ENCODE data around the gene HCFC1. TPM values are rescaled to one million over a fixed set of nuclear protein-coding genes. Genes with fewer than 3 reads are reported as not detected.
A peak's percentile ranks its signal among the peaks of the same experiment; 100 is the strongest.

The HCFC1 gene
- total and polyA plus RNA-seq, 3 experiments from 2014 or later, result 12.4 to 156 (median 152) TPM

GRCh38 chrX:153926858-153927671 lies 44.6 kb downstream of the HCFC1 start:
- CTCF ChIA-PET, result interaction anchor here (0.8 to 10.5 kb wide), 11 partner anchors 16 to 442 kb away, joined by 3 to 230 read pairs (median 3); partner anchors contain the start of genes HCFC1 and RENBP
- H3K4me3 ChIP-seq (ENCODE audit: low read length), result peak overlapping the region; percentile 86
- peaks cover 0 to 3% (median 0%) of the 10 kb centered on the region in 5 donors for H3K9me3 Mint-ChIP-seq
- no peaks in the 10 kb centered on the region for H3K27me3 Mint-ChIP-seq
- peak overlapping the region; percentile 91 to 100 (median 99) for H3K27ac Mint-ChIP-seq
- H3K27ac ChIP-seq (ENCODE audit: low read depth, low read length), result peak overlapping the region; percentile 91
- H3K4me1 ChIP-seq (ENCODE audit: insufficient read depth, low read length), result peaks cover 14% of the 10 kb centered on the region
- H3K36me3 Mint-ChIP-seq, result peaks cover 3 to 34% (median 4%) of the 10 kb centered on the region in 3 donors
- no peaks in the 10 kb centered on the region for H3K9me3 ChIP-seq (ENCODE audit: low read length)
- no peaks in the 10 kb centered on the region for H3K36me3 ChIP-seq (ENCODE audit: insufficient read depth, low read length)
- POLR2A ChIA-PET, result interaction anchor here (0.9 to 3.4 kb wide), 12 partner anchors 9 to 563 kb away, joined by 3 to 27 read pairs (median 4); partner anchors contain the start of genes HCFC1, IDH3G, NAA10 and SSR4
- peak; percentile 69 to 90 (median 86) for DNase-seq
- no peaks in the 10 kb centered on the region for H3K27me3 ChIP-seq (ENCODE audit: insufficient read depth, low read length, poor library complexity, severe bottlenecking)
- H3K4me1 Mint-ChIP-seq, result peaks cover 51 to 71% (median 55%) of the 10 kb centered on the region in 3 donors
- peak overlapping the region; percentile 89 to 95 (median 91) for H3K4me3 Mint-ChIP-seq

- peaks cover 19% of the 10 kb centered on the region for H3K4me1 ChIP-seq (ENCODE audit: insufficient read depth, low read length)
- DNase-seq, result no peak
- Mint-ChIP-seq H3K36me3 (peaks cover 2 to 29% (median 3%) of the 10 kb centered on the region in 3 donors), H3K4me1 (peaks cover 54 to 72% (median 56%) of the 10 kb centered on the region in 3 donors), H3K27ac (peak overlapping the region; percentile 91 to 100 (median 99)), H3K9me3 (peaks cover 0 to 3% (median 0%) of the 10 kb centered on the region in 5 donors), H3K27me3 (no peaks in the 10 kb centered on the region), H3K4me3 (peak overlapping the region; percentile 89 to 95 (median 91))
- ChIA-PET POLR2A (interaction anchor here (0.9 to 3.4 kb wide), 10 partner anchors 9 to 563 kb away, joined by 3 to 27 read pairs (median 4); partner anchors contain the start of genes HCFC1, IDH3G, NAA10 and SSR4), CTCF (interaction anchor here (0.8 to 10.5 kb wide), 8 partner anchors 21 to 443 kb away, joined by 3 to 230 read pairs (median 3); partner anchors contain the start of gene RENBP)
- no peaks in the 10 kb centered on the region for H3K27me3 ChIP-seq (ENCODE audit: insufficient read depth, low read length, poor library complexity, severe bottlenecking)
- no peaks in the 10 kb centered on the region for H3K36me3 ChIP-seq (ENCODE audit: insufficient read depth, low read length)
- H3K27ac ChIP-seq (ENCODE audit: low read depth, low read length), result peak overlapping the region; percentile 91
- peak overlapping the region; percentile 86 for H3K4me3 ChIP-seq (ENCODE audit: low read length)
- no peaks in the 10 kb centered on the region for H3K9me3 ChIP-seq (ENCODE audit: low read length)
Observed at GRCh38 chrX:153926552-153926857, 45.1 kb downstream of the HCFC1 start.

DNA sequence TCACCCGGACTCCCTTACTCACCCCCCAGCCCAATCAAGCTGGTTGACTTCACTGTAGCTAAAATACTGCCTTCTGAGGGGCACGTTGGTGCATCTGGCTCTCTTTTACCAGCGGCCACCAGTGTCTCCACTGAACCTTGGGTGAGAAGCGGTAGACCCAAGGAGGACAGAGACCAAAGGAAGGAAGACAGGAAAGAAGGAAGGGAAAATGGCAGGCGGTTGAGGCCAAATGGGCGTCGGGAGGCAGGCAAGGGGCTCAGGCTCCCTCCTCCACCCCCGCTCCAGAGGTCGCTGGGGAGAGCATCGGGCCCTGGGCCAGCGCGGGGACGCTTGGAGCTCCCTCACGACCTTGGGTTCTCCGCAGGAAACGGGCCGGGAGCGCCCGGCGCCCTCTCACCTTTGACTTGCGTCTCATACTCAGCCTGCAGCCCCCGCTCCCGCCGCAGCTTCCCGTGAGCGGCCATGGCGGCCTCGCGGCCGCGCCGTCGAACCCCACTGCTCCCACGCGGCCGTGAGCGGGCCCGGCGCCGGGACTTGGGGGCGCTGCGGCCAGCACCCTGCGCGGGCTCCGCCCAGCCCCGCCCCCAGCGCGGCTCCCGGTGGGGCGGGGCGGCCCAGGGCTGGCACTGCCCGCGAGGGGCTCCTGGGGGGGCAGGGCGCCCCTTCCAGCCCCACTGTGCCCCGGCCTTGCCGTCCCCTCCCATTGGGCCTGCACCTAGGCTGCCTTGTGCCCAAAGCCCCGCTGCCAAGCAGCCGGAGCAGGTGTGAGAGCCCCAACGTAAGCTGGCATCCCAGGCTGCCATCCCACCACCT lies 45.7 kb downstream of the HCFC1 start, which contains the start of gene ARHGAP4:
Gene ARHGAP4, minus strand, starts transcription at position 526 of the 813 bp plus-strand sequence. Its CDS starts 62 bp downstream, at position 464.
- H3K27me3 ChIP-seq (ENCODE audit: insufficient read depth, low read length, poor library complexity, severe bottlenecking), result no peaks in the 10 kb centered on the region
- peaks cover 0 to 24% (median 0%) of the 10 kb centered on the region in 3 donors for H3K36me3 Mint-ChIP-seq
- peaks cover 51 to 68% (median 53%) of the 10 kb centered on the region in 3 donors for H3K4me1 Mint-ChIP-seq
- peaks cover 21% of the 10 kb centered on the region for H3K4me1 ChIP-seq (ENCODE audit: insufficient read depth, low read length)
- peak; percentile 34 to 64 (median 47) for DNase-seq
- peaks cover 0 to 3% (median 0%) of the 10 kb centered on the region in 5 donors for H3K9me3 Mint-ChIP-seq
- ChIA-PET CTCF (interaction anchor here (0.9 to 10.5 kb wide), 10 partner anchors 8 to 443 kb away, joined by 3 to 230 read pairs (median 3); partner anchors contain the start of genes HCFC1, IDH3G, RENBP and SSR4), POLR2A (interaction anchor here (0.9 to 3.4 kb wide), 14 partner anchors 10 to 564 kb away, joined by 3 to 27 read pairs (median 5); partner anchors contain the start of genes HCFC1, IDH3G, NAA10 and SSR4)
- H3K9me3 ChIP-seq (ENCODE audit: low read length), result no peaks in the 10 kb centered on the region
- H3K27me3 Mint-ChIP-seq, result no peaks in the 10 kb centered on the region
- peak within 1 kb of the TSS; percentile 86 for H3K4me3 ChIP-seq (ENCODE audit: low read length)
- H3K27ac ChIP-seq (ENCODE audit: low read depth, low read length), result peak within 1 kb of the TSS; percentile 91
- H3K27ac Mint-ChIP-seq, result peak within 1 kb of the TSS; percentile 91 to 100 (median 99)
- H3K36me3 ChIP-seq (ENCODE audit: insufficient read depth, low read length), result no peaks in the 10 kb centered on the region
- H3K4me3 Mint-ChIP-seq, result peak within 1 kb of the TSS; percentile 89 to 96 (median 92)

DNA sequence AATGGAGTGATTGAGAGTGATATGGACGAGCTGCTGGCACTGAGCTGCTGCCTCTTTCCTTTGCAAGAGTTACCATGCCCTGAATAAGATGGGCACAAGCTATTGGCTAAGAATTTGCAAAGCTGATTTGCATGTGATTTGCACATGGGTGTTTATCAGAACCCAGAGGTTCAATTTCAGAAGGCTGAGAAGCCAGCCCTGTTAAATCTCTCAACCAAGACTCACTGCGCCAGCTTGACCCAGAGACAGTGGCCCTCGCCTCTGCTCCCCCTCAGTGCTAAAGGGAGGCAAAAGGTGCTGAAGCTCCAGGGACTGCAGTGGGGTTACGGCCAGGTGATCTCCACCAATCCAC lies 46.3 kb downstream of the HCFC1 start:
- no peaks in the 10 kb centered on the region for H3K27me3 Mint-ChIP-seq
- peak overlapping the region; percentile 90 to 98 (median 96) for H3K27ac Mint-ChIP-seq
- peak in 1 of 5 donors; percentile 47 for DNase-seq
- Histone ChIP-seq H3K36me3 (ENCODE audit: insufficient read depth, low read length) (no peaks in the 10 kb centered on the region), H3K9me3 (ENCODE audit: low read length) (no peaks in the 10 kb centered on the region), H3K4me3 (ENCODE audit: low read length) (peak overlapping the region; percentile 67), H3K4me1 (ENCODE audit: insufficient read depth, low read length) (peaks cover 21% of the 10 kb centered on the region), H3K27ac (ENCODE audit: low read depth, low read length) (peak overlapping the region; percentile 91), H3K27me3 (ENCODE audit: insufficient read depth, low read length, poor library complexity, severe bottlenecking) (no peaks in the 10 kb centered on the region)
- ChIA-PET CTCF (interaction anchor here (0.9 to 10.5 kb wide), 6 partner anchors 9 to 238 kb away, joined by 3 to 230 read pairs (median 3); partner anchors contain the start of genes HCFC1, IDH3G, RENBP and SSR4), POLR2A (interaction anchor here (0.9 to 3.1 kb wide), 8 partner anchors 10 to 564 kb away, joined by 3 to 17 read pairs (median 5); partner anchors contain the start of genes HCFC1, IDH3G, NAA10 and SSR4)
- peaks cover 51 to 68% (median 52%) of the 10 kb centered on the region in 3 donors for H3K4me1 Mint-ChIP-seq
- H3K9me3 Mint-ChIP-seq, result peaks cover 0 to 3% (median 0%) of the 10 kb centered on the region in 5 donors
- H3K36me3 Mint-ChIP-seq, result peaks cover 0 to 20% (median 0%) of the 10 kb centered on the region in 3 donors
- peak overlapping the region; percentile 89 to 96 (median 92) for H3K4me3 Mint-ChIP-seq

DNA sequence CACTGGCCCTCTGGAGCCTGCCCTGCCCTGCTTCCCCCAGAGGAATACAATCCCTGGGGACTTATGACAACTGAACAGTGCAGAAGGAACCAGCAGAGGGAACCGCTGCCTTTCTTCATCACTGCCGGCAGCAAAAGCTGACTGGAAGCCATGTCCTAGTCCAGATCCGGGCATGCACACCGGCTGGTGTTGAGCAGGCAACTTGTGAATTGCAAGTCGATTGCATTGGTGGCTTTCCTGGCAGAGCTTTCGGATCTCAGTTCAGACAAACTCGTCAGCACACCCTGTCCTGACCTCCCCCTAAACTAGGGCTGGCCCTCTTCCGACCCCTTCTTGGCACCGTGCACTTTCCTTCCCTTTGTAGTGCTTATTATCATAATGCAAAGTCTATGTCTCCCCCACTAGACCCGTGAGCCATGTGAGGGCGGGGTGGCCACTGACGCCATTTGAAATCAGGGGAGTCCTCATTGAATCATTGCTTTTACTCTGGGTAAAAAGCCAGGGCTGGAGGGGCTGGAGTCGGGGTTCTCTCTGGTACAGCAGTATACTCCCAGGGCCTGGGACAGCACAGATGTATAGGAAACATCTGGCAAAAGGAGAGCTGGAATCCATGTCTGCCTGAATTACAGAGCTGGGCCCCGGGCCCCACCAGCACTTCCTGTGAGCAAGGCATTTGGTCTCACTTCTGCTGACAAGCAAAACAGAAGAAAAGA lies 47.3 kb downstream of the HCFC1 start:
- ChIA-PET POLR2A (interaction anchor here (0.6 to 3.1 kb wide), 7 partner anchors 12 to 130 kb away, joined by 4 to 17 read pairs (median 6); partner anchors contain the start of genes IDH3G, NAA10 and SSR4), CTCF (interaction anchor here (0.7 to 10.5 kb wide), 5 partner anchors 9 to 25 kb away, joined by 3 to 230 read pairs (median 5); partner anchors contain the start of genes NAA10 and RENBP)
- DNase-seq, result peak; percentile 26 to 71 (median 44)
- Mint-ChIP-seq H3K4me1 (peaks cover 49 to 65% (median 51%) of the 10 kb centered on the region in 3 donors), H3K27ac (peak overlapping the region; percentile 90 to 98 (median 96)), H3K9me3 (peaks cover 0 to 3% (median 0%) of the 10 kb centered on the region in 5 donors), H3K36me3 (peaks cover 0 to 26% (median 0%) of the 10 kb centered on the region in 3 donors), H3K27me3 (peaks cover 0 to 2% of the 10 kb centered on the region in 2 donors), H3K4me3 (peak overlapping the region; percentile 89 to 96 (median 92))
- Histone ChIP-seq H3K27me3 (ENCODE audit: insufficient read depth, low read length, poor library complexity, severe bottlenecking) (no peaks in the 10 kb centered on the region), H3K4me1 (ENCODE audit: insufficient read depth, low read length) (peaks cover 19% of the 10 kb centered on the region), H3K27ac (ENCODE audit: low read depth, low read length) (peak overlapping the region; percentile 91), H3K4me3 (ENCODE audit: low read length) (peak overlapping the region; percentile 67), H3K9me3 (ENCODE audit: low read length) (no peaks in the 10 kb centered on the region), H3K36me3 (ENCODE audit: insufficient read depth, low read length) (no peaks in the 10 kb centered on the region)

DNA sequence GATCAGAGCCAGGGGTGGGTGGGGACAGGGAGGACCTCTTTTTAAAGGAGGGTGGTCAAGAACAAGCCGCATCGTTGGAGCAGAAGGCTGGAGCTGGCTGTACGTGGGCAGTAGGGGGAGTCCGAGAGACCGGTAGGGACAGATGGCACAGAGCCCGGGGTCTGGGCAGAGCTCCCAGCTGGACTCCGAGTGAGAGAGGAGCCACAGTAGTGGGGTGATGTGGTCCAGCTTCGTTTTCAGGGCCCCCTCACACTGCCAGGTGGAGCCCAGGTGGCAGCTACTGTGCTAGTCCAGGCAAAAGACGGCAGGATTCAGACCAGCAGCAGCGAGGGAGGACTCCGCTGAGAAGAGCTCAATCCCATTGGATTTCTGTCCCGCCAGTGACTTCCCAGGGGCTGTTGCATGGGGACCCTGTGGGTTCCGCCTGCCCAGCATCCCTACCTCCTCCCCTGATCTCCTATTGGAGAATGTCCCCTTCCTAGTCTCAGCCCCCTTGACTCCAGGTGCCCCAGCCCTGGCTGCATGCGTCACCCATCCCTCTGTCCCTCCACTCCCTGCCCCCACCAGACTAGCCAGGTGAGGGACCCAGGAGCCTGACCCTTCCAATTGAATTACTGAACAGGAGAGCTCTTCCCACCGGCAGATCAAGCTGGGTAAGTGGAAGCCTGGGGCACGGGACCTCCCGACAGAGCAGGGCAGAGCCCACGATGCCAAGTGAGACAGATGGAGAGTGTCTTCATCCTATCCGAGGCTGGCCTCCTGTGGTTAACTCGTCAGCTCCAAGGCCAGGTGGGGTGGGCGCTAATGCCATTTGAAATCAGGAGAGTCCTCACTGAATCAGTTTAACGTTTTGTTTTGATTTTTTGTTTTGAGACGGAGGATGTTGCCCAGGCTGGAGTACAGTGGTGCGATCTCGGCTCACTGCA lies 48.4 kb downstream of the HCFC1 start:
- peaks cover 0 to 34% (median 0%) of the 10 kb centered on the region in 3 donors for H3K36me3 Mint-ChIP-seq
- peak overlapping the region; percentile 55 to 98 (median 96) for H3K27ac Mint-ChIP-seq
- H3K27me3 ChIP-seq (ENCODE audit: insufficient read depth, low read length, poor library complexity, severe bottlenecking), result no peaks in the 10 kb centered on the region
- ChIA-PET POLR2A (interaction anchor here (1.1 to 3.1 kb wide), 5 partner anchors 13 to 26 kb away, joined by 4 to 17 read pairs (median 5); partner anchors contain the start of gene NAA10), CTCF (interaction anchor here (0.6 to 10.5 kb wide), 7 partner anchors 12 to 116 kb away, joined by 3 to 230 read pairs (median 4); partner anchors contain the start of genes NAA10 and RENBP)
- no peak for DNase-seq
- H3K36me3 ChIP-seq (ENCODE audit: insufficient read depth, low read length), result no peaks in the 10 kb centered on the region
- H3K27me3 Mint-ChIP-seq, result peaks cover 0 to 2% of the 10 kb centered on the region in 2 donors
- no peaks in the 10 kb centered on the region for H3K9me3 ChIP-seq (ENCODE audit: low read length)
- no peak overlapping the region for H3K4me3 ChIP-seq (ENCODE audit: low read length)
- peaks cover 14% of the 10 kb centered on the region for H3K4me1 ChIP-seq (ENCODE audit: insufficient read depth, low read length)
- peak overlapping the region; percentile 89 to 96 (median 92) for H3K4me3 Mint-ChIP-seq
- H3K27ac ChIP-seq (ENCODE audit: low read depth, low read length), result no peak overlapping the region
- peaks cover 38 to 54% (median 43%) of the 10 kb centered on the region in 3 donors for H3K4me1 Mint-ChIP-seq
- H3K9me3 Mint-ChIP-seq, result peaks cover 0 to 3% (median 0%) of the 10 kb centered on the region in 5 donors

Measured in CD8-positive, alpha-beta memory T cell (primary cell).